Gastrocnemius medialis (tissue), 4 donors: Measurements from ENCODE around the gene LDLRAD4.

ENCODE experiments used
- POLR2A ChIP-seq, 2 donors: fragments of 450-650 bp; IDR thresholded peaks; one replicate each; pipeline ENCODE4 v1.6.1; 2017; ENCODE audit warnings: antibody characterized with exemption in 2 of 2, mild to moderate bottlenecking in 2 of 2, moderate library complexity in 2 of 2
- TF ChIP-seq, protein P1 (sequence below), 5 experiments: fragments of 450-650 bp in 3 of 5; fragments of 200-600 bp in 2 of 5; sonication (generic) in 2 of 5; IDR thresholded peaks in 4 of 5; conservative IDR thresholded peaks in 1 of 5; 1 replicate in 4 of 5; 2 replicates in 1 of 5; pipeline ENCODE4 v1.5.1; 2016 to 2019; ENCODE audit warnings: antibody characterized with exemption in 5 of 5, mild to moderate bottlenecking in 3 of 5, moderate library complexity in 3 of 5

DNA sequence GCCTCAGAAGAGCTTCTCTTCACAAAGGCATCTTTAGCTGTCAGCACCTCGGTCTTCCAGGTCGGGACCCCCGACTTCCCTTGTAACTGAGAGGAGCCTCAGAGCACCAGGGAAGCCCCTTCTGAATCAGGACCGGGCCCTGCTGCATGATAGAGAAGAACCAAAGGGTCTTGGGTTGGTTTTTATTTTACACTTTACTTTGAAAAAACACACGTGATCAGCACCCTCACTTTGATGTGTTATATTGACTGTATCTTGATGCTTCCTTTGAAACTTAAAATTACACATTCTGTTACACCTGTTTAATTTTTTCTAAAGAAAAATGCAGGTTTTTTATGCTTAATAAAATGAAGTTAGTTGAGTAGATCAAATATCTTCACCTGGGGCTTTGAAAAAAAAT lies 305.5 kb downstream of the LDLRAD4 start:
- TF ChIP-seq, protein P1, sequence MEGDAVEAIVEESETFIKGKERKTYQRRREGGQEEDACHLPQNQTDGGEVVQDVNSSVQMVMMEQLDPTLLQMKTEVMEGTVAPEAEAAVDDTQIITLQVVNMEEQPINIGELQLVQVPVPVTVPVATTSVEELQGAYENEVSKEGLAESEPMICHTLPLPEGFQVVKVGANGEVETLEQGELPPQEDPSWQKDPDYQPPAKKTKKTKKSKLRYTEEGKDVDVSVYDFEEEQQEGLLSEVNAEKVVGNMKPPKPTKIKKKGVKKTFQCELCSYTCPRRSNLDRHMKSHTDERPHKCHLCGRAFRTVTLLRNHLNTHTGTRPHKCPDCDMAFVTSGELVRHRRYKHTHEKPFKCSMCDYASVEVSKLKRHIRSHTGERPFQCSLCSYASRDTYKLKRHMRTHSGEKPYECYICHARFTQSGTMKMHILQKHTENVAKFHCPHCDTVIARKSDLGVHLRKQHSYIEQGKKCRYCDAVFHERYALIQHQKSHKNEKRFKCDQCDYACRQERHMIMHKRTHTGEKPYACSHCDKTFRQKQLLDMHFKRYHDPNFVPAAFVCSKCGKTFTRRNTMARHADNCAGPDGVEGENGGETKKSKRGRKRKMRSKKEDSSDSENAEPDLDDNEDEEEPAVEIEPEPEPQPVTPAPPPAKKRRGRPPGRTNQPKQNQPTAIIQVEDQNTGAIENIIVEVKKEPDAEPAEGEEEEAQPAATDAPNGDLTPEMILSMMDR (IDR thresholded peaks at IDR 0.05 in 4 of 5, conservative IDR thresholded peaks at IDR 0.05 in 1 of 5) = no peak
- TF ChIP-seq POLR2A (IDR thresholded peaks at IDR 0.05) = no peak
